BJ (cell line): ENCODE measurements around the gene SPACDR. TPM values are rescaled to one million over a fixed set of nuclear protein-coding genes. Genes with fewer than 3 reads are reported as not detected.

Experiments used
- CTCF ChIA-PET: fragments of 350-600 bp; formaldehyde crosslinking; extraction: SDS; loops from one replicate; lab custom pipeline; 2021; ENCODE audit warnings: antibody characterized with exemption, inconsistent platforms; lab: Yijun Ruan, JAX
- POLR2A ChIA-PET: fragments of 300-600 bp; sonication (Branson Sonifier 250); formaldehyde crosslinking; extraction: SDS; loops from one replicate; lab custom pipeline; 2021; ENCODE audit warnings: antibody characterized with exemption; lab: Charles Lee
- DNase-seq: peaks from one replicate; pipeline ENCODE4 v3.0.0-alpha.2; 2011; ENCODE audit warnings: low read depth
- H3K27me3 ChIP-seq: 2 replicates; pipeline ENCODE4 v1.6.0; 2011; ENCODE audit warnings: low read length; ENCODE audit not compliant: control insufficient read depth, insufficient read depth
- H3K36me3 ChIP-seq: 2 replicates; pipeline ENCODE4 v1.5.1; 2011; ENCODE audit warnings: low read length; ENCODE audit not compliant: control insufficient read depth, insufficient read depth
- H3K4me3 ChIP-seq: 2 replicates; pipeline ENCODE4 v1.5.1; 2011; ENCODE audit warnings: low read depth, mild to moderate bottlenecking, control low read depth, low read length
- CTCF ChIP-seq: IDR thresholded peaks from 2 replicates; pipeline ENCODE4 v1.5.1; 2011; ENCODE audit warnings: low read depth, mild to moderate bottlenecking, control low read depth, inconsistent platforms, low read length, moderate library complexity; ENCODE audit not compliant: insufficient read depth
- polyA plus RNA-seq: library from polyadenylated mRNA; depleted of rRNA; stranded (reverse); fragments of >200 nt; gene quantifications from 2 replicates; pipeline ENCODE4 v1.2.3, GENCODE V29; 2011

The SPACDR gene
- polyA plus RNA-seq, 1 experiment = 0.32 TPM

- H3K4me3 ChIP-seq = no peak overlapping the region
- peaks cover 17% of the 10 kb centered on the region for H3K36me3 ChIP-seq
- DNase-seq = no peak
- TF ChIP-seq CTCF = no peak
- H3K27me3 ChIP-seq = no peaks in the 10 kb centered on the region
- ChIA-PET CTCF (interaction anchor here (1.1 to 5.2 kb wide), 3 partner anchors 11 to 97 kb away, joined by 4 to 50 read pairs (median 34); no protein-coding TSS in a partner anchor), POLR2A (no interaction called here)
Observed at GRCh38 chr7:100466653-100467605, 2.9 kb upstream of the SPACDR start.

GRCh38 chr7:100465702-100466311 lies 1.7 kb upstream of the SPACDR start:
- CTCF ChIA-PET = interaction anchor here (1.0 to 3.5 kb wide), 15 partner anchors 9 to 368 kb away, joined by 3 to 40 read pairs (median 4); partner anchors contain the start of genes MOSPD3, POP7 and TSC22D4
- no peak for DNase-seq
- Histone ChIP-seq H3K27me3 (no peaks in the 10 kb centered on the region), H3K36me3 (peaks cover 16% of the 10 kb centered on the region), H3K4me3 (no peak overlapping the region)
- TF ChIP-seq CTCF = peak; percentile 82
- POLR2A ChIA-PET = interaction anchor here (0.7 kb wide), 1 partner anchor 38 kb away, joined by 9 read pairs; the partner anchor contains the start of gene ZCWPW1

- POLR2A ChIA-PET = no interaction called here
- no peak for TF ChIP-seq CTCF
- no peaks in the 10 kb centered on the region for H3K27me3 ChIP-seq
- CTCF ChIA-PET = interaction anchor here (1.0 to 3.5 kb wide), 15 partner anchors 8 to 369 kb away, joined by 3 to 40 read pairs (median 4); partner anchors contain the start of genes MOSPD3, POP7 and TSC22D4
- no peak overlapping the region for H3K4me3 ChIP-seq
- DNase-seq = no peak
- peaks cover 16% of the 10 kb centered on the region for H3K36me3 ChIP-seq
Observed at GRCh38 chr7:100465299-100465698, 1.2 kb upstream of the SPACDR start.

- Histone ChIP-seq H3K36me3 (peaks cover 16% of the 10 kb centered on the region), H3K27me3 (no peaks in the 10 kb centered on the region), H3K4me3 (no peak overlapping the region)
- CTCF ChIA-PET = interaction anchor here (1.2 to 3.5 kb wide), 9 partner anchors 10 to 168 kb away, joined by 3 to 40 read pairs (median 4); partner anchors contain the start of genes MOSPD3 and TSC22D4
- POLR2A ChIA-PET = no interaction called here
- no peak for TF ChIP-seq CTCF
- DNase-seq = no peak
Observed at GRCh38 chr7:100464791-100465190, 731 bp upstream of the SPACDR start.
